ENCODE results near the gene ACOT12. TPM values are rescaled to one million over a fixed set of nuclear protein-coding genes. Genes with fewer than 3 reads are reported as not detected.
A peak's percentile ranks its signal among the peaks of the same experiment; 100 is the strongest.
"Not testable (repeated sequence)": the region's sequence is repeated elsewhere in the genome, so short reads cannot be mapped to it uniquely, and the experiment has no call there.

Gene ACOT12
- total RNA-seq, 1 experiment from 2014 or later: not detected

DNA sequence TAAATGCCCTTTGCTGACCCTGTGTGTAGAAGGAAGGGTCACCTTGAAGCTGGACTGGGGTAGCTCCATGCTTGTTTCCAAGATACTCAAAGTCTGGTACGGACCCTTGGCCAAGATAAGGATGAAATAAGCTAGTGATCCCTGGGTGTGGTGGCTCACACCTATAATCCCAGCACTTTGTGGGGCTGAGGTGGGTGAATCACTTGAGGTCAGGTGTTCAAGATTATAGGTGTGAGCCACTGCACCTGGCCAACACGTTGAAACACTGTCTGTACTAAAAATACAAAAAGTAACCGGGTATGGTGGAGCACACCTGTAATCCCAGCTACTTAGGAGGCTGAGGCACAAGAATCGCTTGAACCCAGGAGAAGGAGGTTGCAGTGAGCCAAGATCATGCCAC is 33.3 kb downstream of the ACOT12 start:
- DNase-seq: no peak
- Histone ChIP-seq H3K9me3 (no peaks in the 10 kb centered on the region), H3K27me3 (no peaks in the 10 kb centered on the region), H3K4me3 (no peak overlapping the region), H3K36me3 (no peaks in the 10 kb centered on the region)

DNA sequence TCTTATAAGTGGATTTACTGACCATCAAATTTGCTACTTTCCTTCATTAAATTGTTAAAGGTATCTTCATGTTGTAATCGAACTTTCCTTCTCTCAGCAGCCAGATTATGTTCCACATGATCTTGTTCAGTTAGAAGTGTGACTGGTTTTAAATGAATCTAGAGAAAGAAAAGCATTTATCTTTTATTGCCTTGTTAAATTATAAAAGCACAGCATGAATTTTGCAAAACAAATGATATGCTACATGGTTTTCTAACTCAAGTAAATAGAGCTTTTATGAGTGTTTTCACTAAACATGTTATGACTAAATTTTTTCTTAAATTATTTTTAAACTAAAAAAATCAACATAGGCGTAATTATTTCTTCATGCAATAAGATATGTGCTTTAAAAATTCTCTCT is 34.1 kb downstream of the ACOT12 start:
- DNase-seq: no peak
- Histone ChIP-seq H3K27me3 (no peaks in the 10 kb centered on the region), H3K9me3 (no peaks in the 10 kb centered on the region), H3K36me3 (no peaks in the 10 kb centered on the region), H3K4me3 (no peak overlapping the region)

DNA sequence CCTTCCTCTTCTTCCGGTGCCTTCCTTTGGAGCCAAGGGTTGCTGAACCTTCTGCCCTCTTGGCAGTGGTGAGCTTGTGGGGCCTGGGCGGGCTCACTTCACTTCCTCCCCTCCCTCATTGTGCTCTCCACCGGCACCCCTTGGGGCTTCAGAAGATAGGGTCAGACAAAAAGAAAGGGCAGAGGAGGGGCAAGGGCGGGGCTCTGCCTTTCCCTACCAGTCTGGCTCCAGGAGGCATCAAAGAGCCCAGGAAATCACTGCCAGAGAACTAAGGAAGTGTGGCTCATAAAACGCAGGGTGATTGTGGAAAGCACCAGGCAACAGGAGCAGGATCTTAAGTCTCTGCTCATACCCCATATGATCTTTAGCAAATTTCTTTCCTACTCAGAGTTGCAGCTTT is 34.8 kb downstream of the ACOT12 start:
- DNase-seq: peak; percentile 15
- H3K4me3 ChIP-seq: no peak overlapping the region
- no peaks in the 10 kb centered on the region for H3K27me3 ChIP-seq

DNA sequence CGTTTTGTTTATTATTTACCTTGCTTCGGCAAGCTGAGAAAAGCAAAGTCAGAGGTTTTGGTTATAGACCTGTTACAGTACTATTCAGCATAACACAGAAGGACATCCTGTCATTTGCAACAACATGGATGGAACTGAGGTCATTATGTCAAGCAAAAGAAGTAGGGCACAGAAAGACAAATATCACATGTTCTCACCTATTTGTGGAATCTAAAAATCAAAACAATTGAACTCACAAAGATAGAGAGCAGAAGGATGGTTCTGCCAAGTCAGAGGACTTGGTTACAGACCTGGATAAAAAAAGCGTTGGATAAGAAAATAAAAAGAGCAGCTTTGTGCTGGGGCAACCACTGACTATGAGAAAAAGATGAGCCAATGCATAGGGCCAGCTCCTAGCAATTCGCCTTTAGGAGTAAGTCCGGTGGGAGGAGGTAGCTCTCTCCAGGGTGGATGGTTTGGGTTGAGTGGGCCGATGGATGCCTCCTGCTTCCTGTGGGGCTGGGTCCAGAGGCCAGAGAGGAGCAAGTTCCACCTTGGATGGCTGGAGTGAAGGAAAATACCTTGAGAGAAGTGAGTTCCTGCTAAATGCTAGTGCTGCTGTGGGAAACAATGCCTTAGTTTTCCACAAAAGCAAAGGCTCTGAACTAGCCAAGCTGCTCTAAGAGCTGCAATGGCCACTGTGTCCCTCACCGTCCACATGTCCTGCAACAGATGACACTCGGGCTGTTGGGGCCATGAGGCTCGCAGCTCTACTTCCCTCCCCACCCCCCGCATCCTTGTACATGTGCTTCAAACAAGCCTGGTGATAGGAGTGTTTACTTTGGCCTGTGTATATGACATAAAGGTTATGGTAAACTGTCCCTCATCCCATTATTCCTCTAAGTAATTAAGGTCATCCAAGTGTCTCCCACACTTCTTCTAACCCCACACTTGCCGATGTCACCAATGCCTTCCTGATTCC is 38.4 kb downstream of the ACOT12 start:
- Histone ChIP-seq H3K27me3 (no peaks in the 10 kb centered on the region), H3K9me3 (no peaks in the 10 kb centered on the region), H3K36me3 (no peaks in the 10 kb centered on the region), H3K4me3 (no peak overlapping the region)
- no peak for DNase-seq

More for the DNA sequence above, 34.8 kb downstream of the ACOT12 start:
- Histone ChIP-seq H3K9me3 (no peaks in the 10 kb centered on the region), H3K36me3 (no peaks in the 10 kb centered on the region)

DNA sequence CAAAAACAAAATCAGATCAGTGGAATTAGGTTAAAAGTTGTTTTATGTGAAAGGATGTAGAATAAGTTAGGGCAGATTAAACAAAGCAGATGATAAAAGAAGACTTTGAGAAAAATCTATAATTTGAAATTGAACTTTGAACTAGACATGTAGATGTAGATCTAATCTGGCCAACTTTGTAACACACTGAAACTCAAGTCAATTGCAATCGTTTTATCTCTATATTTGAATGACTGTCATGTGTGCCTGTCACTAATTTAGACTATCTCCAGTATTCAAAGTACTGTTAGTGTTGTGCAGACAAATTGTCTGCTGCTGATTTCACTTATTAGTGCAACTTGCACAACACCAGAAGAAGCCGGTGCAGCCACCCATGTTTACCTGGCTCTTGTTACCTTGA is 39.8 kb downstream of the ACOT12 start:
- Histone ChIP-seq H3K9me3 (no peaks in the 10 kb centered on the region), H3K4me3 (no peak overlapping the region), H3K27me3 (no peaks in the 10 kb centered on the region), H3K36me3 (no peaks in the 10 kb centered on the region)
- no peak for DNase-seq

DNA sequence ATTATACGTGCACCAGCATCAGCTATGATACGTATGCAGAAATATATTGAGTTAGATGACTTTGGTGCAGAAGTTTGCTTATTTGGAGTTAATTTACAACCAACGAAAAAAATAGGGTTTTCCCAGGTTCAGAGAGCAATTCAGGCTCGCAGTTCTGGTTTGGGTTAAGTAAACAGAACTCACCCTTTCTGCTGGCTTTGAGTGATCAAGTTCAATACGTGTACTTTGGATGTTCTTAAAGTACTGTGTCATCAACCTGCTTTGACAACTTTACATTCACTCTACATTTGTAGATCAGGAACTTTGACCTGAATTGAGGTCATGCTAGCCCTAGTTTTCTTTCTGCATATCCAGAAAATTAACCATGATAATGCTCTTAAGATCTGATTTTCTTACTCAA is 40.7 kb downstream of the ACOT12 start:
- no peaks in the 10 kb centered on the region for H3K36me3 ChIP-seq
- H3K9me3 ChIP-seq: no peaks in the 10 kb centered on the region
- no peak for DNase-seq
- H3K27me3 ChIP-seq: no peaks in the 10 kb centered on the region
- H3K4me3 ChIP-seq: no peak overlapping the region

DNA sequence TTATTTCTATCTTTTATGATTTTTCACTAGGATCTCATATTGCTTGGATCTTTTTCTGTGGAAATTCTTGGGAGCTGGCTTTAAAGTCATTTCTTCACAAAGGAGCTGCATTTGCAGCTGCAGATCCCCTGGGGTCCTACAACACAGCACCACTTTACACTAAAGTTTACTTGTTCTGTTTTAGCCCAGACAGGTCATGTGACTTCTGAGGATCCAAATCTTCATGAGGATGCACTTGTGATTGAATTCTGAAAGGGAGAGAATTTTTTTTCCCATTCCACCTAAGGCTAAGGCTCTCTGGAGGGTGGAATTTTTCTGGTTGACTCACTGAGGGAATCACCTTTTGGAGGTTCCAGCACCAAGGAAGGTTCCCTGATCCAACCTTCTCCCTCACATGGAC is 43.4 kb downstream of the ACOT12 start:
- Histone ChIP-seq H3K9me3 (no peaks in the 10 kb centered on the region), H3K27me3 (no peaks in the 10 kb centered on the region), H3K36me3 (no peaks in the 10 kb centered on the region), H3K4me3 (no peak overlapping the region)
- DNase-seq: no peak

DNA sequence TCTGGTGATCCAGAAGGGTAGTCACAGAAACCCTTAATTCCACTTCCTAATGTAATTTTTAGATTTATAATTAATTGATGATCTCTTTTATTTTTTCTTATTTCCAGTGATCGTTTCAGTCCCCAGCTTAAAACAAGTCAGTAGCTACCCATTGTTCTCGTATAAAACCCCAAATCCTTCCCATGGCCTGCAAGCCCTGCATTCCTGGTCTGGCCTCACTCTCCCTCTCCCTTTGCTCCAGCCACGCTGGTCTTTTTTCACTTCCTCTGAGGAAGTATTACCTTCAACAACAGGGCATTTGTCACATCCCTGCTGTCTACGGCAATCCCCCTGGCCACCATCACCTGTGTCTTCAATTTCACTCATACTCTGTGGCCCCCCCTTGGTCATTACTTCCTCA is 44.8 kb downstream of the ACOT12 start:
- Histone ChIP-seq H3K36me3 (no peaks in the 10 kb centered on the region), H3K9me3 (no peaks in the 10 kb centered on the region), H3K27me3 (no peaks in the 10 kb centered on the region), H3K4me3 (no peak overlapping the region)
- DNase-seq: no peak

DNA sequence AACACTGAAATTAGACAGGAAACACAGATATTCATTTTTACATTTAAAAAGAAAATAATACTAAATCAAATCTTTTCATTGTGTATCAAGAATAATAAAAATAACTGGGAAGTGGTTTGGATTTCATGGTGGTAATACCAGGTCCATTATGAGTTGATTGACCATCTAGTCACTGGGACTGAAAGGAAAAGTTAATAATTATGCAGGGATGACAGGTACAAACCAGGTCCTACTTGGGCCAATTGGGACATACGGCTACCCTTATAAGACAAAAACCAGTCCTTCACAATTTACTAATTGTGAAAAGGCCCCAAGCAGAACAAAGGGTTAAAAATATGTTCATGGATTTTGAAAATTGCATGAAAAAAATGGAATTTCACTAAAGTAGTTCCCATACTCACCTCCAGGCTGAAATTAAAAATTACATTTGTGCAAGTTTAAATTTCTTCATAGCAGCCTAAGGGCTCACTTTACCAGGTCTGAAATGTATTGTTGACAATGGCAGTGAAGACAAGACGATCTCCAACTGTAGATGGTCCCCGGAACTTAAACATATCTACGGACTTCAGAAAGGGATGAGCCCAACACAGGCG is 48.4 kb downstream of the ACOT12 start:
- no peaks in the 10 kb centered on the region for H3K27me3 ChIP-seq
- no peak overlapping the region for H3K4me3 ChIP-seq
- DNase-seq: no peak
- H3K9me3 ChIP-seq: no peaks in the 10 kb centered on the region
- no peaks in the 10 kb centered on the region for H3K36me3 ChIP-seq

DNA sequence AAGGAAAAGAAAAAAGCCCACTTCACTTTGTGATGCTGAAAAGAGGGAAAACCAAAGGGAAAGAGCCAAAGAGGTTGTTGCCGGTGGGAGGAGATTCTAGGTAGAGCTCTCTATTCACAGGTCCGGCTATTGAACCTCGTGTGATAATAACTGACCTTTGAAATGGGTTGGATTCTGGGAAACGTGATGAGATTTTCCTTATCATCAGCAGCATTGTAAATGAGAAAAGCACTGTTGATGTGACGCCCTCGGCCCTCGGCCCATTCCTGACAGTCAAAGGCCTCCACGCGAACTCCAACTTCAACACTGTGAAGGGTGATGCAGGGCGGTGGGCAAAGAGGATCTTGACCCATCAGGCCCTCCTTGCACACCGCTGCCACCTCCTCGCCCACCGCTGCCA is 49.2 kb downstream of the ACOT12 start:
- H3K9me3 ChIP-seq: no peaks in the 10 kb centered on the region

DNA sequence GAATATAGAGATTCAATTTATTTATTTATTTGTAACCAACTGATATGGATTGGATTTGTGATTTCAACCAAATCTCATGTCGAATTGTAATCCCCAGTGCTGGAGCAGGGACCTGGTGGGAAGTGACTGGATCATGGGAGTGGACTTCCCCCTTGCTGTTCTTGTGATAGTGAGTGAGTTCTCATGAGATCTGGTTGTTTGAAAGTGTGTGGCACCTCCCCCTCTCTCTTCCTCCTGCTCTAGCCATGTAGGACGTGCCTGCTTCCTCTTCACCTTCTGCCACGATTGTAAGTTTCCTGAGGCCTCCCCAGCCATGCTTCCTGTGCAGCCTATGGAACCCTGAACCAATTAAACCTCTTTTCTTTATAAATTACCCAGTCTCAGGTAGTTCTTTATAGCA is 55.7 kb downstream of the ACOT12 start:
- not testable (repeated sequence) for H3K36me3 ChIP-seq, DNase-seq, H3K4me3 ChIP-seq, H3K27me3 ChIP-seq, H3K9me3 ChIP-seq

More for the DNA sequence above, 49.2 kb downstream of the ACOT12 start:
- Histone ChIP-seq H3K27me3 (no peaks in the 10 kb centered on the region), H3K4me3 (no peak overlapping the region), H3K36me3 (no peaks in the 10 kb centered on the region)
- no peak for DNase-seq

DNA sequence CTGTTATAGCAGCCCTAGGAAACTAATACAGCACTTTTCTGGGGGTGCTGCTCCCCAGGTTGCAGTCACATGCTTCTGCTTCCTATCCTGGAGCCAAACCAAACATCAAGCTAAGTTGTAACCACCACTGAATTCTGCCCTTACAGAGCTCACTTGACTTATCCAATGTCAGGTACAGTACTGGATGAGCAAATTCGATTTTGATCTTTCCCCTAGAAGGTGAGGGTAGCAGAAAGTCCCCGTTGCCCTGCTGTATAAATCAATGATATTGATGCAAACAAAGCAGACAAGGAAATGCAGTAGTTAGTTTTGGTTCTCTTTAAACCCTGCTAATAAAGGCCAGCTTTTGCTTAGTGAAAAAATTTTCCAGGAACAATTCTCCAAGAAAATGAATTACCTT is 56.1 kb downstream of the ACOT12 start:
- H3K36me3 ChIP-seq: no peaks in the 10 kb centered on the region
- no peak overlapping the region for H3K4me3 ChIP-seq
- no peaks in the 10 kb centered on the region for H3K27me3 ChIP-seq
- H3K9me3 ChIP-seq: no peaks in the 10 kb centered on the region
- DNase-seq: no peak

DNA sequence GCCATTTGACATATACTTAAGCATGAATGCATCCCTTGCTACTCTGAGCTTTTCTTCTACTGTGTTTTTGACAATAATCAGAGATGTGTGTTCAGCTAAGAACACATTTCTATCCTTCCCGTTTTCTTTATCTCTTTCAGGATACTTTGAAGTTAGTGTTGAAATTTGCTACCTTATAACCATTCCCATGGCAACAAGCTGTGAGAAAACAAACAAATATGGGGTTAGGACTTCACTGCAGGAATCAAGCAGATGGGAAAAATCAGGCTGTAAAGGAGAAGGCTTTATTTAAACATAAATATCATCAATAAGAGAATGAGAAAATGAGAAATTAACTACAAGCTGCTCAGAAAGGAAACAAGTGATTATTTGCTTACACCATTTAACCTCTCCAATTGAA is 57.4 kb downstream of the ACOT12 start:
- no peak for DNase-seq
- Histone ChIP-seq H3K4me3 (no peak overlapping the region), H3K27me3 (no peaks in the 10 kb centered on the region), H3K9me3 (no peaks in the 10 kb centered on the region), H3K36me3 (no peaks in the 10 kb centered on the region)

DNA sequence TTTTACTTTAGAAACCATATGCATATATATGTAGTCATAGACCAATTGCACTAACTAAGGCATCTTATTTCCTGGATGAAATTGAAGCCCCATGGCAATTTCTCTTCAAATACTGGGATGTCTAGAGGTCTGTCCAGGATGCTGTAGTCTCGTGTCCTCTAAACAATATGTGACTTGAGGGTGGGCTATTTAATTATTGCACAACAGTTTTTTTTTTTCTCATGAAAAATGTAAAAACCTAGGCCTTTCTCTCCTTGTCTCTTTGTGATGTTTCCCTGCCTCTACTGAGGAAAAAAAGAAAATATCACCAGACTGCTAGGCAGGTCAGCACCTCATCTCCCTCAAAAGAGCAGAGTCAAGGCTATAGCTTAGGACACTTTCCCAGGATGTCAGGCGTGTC is 58.0 kb downstream of the ACOT12 start:
- Histone ChIP-seq H3K9me3 (no peaks in the 10 kb centered on the region), H3K27me3 (no peaks in the 10 kb centered on the region), H3K4me3 (no peak overlapping the region), H3K36me3 (no peaks in the 10 kb centered on the region)
- DNase-seq: no peak

DNA sequence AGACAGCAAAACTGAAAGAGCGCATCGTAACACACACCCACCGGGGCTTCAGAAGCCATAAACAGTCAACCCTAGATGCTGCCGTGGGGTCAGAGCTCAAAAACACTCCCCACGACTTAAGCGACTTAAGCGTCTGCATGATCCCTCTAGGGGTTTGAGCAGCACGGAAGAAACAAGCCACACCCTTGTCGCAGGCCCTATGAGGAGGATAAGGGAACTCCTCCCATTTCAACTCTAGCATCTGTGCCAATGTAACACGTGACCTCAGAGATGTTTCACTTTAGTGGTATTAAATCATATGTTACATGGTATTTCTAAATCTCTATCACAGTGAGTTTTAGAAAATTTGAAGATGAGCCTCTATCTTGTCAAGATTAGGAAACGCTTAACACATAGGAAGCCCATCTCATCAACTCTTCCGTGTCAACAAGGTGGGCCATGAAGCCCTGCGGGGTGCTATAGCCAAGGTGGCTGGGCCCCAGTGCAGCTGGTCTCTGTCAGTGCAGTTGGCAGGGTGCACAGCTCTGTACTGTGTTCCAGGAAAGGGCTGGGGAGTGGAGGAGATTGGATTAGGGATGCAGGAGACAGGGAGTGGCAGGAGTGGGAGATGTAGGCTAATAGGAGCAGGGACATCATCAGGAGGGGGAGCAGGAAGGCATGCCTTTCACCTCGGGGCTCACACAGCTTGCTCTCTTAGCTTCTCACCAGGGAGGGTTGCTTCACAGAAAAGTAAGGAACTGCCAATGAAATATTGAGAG is 59.5 kb downstream of the ACOT12 start:
- Histone ChIP-seq H3K36me3 (no peaks in the 10 kb centered on the region), H3K27me3 (no peaks in the 10 kb centered on the region), H3K4me3 (no peak overlapping the region), H3K9me3 (no peaks in the 10 kb centered on the region)
- DNase-seq: no peak

DNA sequence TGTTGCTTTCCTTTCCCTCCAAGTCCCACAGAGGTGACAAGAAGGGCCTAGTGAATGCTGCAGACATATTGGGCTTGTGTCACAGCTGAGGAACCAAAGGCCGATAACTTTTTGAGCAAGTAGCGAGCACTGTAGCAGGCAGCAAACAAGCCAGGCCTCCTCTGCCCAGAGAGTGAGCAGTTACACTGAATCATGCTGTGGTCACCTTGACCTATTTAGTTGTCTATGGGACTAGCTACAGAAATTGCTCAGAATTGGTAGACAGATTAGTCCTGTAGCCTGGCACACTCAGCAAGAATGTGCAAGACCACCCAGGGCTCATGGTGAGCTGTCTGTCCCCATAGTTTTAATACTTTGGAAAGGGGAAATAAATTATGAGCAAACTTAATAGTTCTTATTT is 67.4 kb downstream of the ACOT12 start:
- Histone ChIP-seq H3K27me3 (no peaks in the 10 kb centered on the region), H3K4me3 (no peak overlapping the region), H3K9me3 (no peaks in the 10 kb centered on the region), H3K36me3 (no peaks in the 10 kb centered on the region)
- no peak for DNase-seq

DNA sequence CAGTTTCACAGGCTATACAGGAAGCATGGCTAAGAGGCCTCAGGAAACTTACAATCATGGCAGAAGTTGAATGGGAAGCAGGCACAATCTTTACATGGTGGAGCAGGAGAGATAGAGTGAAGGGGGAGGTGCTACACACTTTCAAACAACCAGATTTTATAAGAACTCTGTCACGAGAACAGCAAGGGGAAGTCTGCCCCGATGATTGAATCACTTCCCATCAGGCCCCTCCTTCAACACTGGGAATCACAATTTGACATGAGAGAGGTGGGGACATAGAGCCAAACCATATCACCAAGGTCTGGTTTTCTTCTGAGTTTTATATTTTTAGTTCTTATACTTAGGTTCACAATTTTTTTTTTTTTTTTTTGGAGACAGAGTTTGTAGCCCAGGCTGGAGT is 76.4 kb downstream of the ACOT12 start:
- Histone ChIP-seq H3K27me3 (no peaks in the 10 kb centered on the region), H3K36me3 (peaks cover 10% of the 10 kb centered on the region), H3K4me3 (no peak overlapping the region), H3K9me3 (no peaks in the 10 kb centered on the region)
- no peak for DNase-seq

Measured in MG63 (cell line).